ENCODE measurements around the gene KCNC4.

- TF ChIP-seq CTCF (IDR thresholded peaks at IDR 0.05) (no peak), POLR2A (IDR thresholded peaks at IDR 0.05) (no peak)
Measured at GRCh38 chr1:110206261-110206920, 3.7 kb upstream of the KCNC4 start.

Data from thyroid gland (tissue), 4 donors.